ENCODE measurements around the gene BRF1. TPM values are rescaled to one million over a fixed set of nuclear protein-coding genes. Genes with fewer than 3 reads are reported as not detected.

The BRF1 gene
- total and polyA plus RNA-seq, 4 donors, result 49.3 to 77.9 (median 62.3) TPM

GRCh38 chr14:105316968-105317510, 16.2 kb upstream of the BRF1 start:
- H3K27ac ChIP-seq (ENCODE audit: low read depth, low read length), result no peak overlapping the region
- no peaks in the 10 kb centered on the region for H3K27me3 ChIP-seq (ENCODE audit: control insufficient read depth, insufficient read depth, low read length)
- 51% methylated on average over 15 of the region's 18 CpGs for WGBS (ENCODE audit: insufficient coverage)
- H3K4me1 ChIP-seq (ENCODE audit: control insufficient read depth, insufficient read depth, low read length), result peaks cover 51% of the 10 kb centered on the region
- H3K36me3 ChIP-seq (ENCODE audit: control insufficient read depth, insufficient read depth, low read length), result peaks cover 8% of the 10 kb centered on the region
- H3K9me3 ChIP-seq (ENCODE audit: control insufficient read depth, insufficient read depth, low read length), result no peaks in the 10 kb centered on the region
- no peak overlapping the region for H3K4me3 ChIP-seq (ENCODE audit: low read depth, low read length)
- DNase-seq (ENCODE audit: low read depth in 4 of 6, low spot score in 6 of 6), result peak in 1 of 6 donors; percentile 68

GRCh38 chr14:105316577-105316941, 15.8 kb upstream of the BRF1 start:
- Histone ChIP-seq H3K4me3 (ENCODE audit: low read depth, low read length) (no peak overlapping the region), H3K27ac (ENCODE audit: low read depth, low read length) (no peak overlapping the region)
- 91% methylated on average over 9 of the region's 10 CpGs for WGBS (ENCODE audit: insufficient coverage)

GRCh38 chr14:105315941-105316576, 15.3 kb upstream of the BRF1 start:
- 73% methylated on average over 15 of the region's 15 CpGs for WGBS (ENCODE audit: insufficient coverage)
- DNase-seq (ENCODE audit: low read depth in 4 of 6, low spot score in 6 of 6), result no peak
- H3K4me1 ChIP-seq (ENCODE audit: control insufficient read depth, insufficient read depth, low read length), result peaks cover 56% of the 10 kb centered on the region

More at GRCh38 chr14:105316577-105316941, 15.8 kb upstream of the BRF1 start:
- no peaks in the 10 kb centered on the region for H3K9me3 ChIP-seq (ENCODE audit: control insufficient read depth, insufficient read depth, low read length)
- peaks cover 11% of the 10 kb centered on the region for H3K36me3 ChIP-seq (ENCODE audit: control insufficient read depth, insufficient read depth, low read length)
- H3K27me3 ChIP-seq (ENCODE audit: control insufficient read depth, insufficient read depth, low read length), result no peaks in the 10 kb centered on the region
- no peak for DNase-seq (ENCODE audit: low read depth in 4 of 6, low spot score in 6 of 6)
- peaks cover 56% of the 10 kb centered on the region for H3K4me1 ChIP-seq (ENCODE audit: control insufficient read depth, insufficient read depth, low read length)

GRCh38 chr14:105315211-105315721, 14.5 kb upstream of the BRF1 start:
- H3K36me3 ChIP-seq (ENCODE audit: control insufficient read depth, insufficient read depth, low read length), result peaks cover 10% of the 10 kb centered on the region
- WGBS (ENCODE audit: insufficient coverage), result under 1% methylated on average over 54 of the region's 54 CpGs
- no peaks in the 10 kb centered on the region for H3K27me3 ChIP-seq (ENCODE audit: control insufficient read depth, insufficient read depth, low read length)
- peaks cover 56% of the 10 kb centered on the region for H3K4me1 ChIP-seq (ENCODE audit: control insufficient read depth, insufficient read depth, low read length)
- H3K27ac ChIP-seq (ENCODE audit: low read depth, low read length), result no peak overlapping the region
- DNase-seq (ENCODE audit: low read depth in 4 of 6, low spot score in 6 of 6), result peak in 2 of 6 donors; percentile 42 to 50
- peak overlapping the region; percentile 56 for H3K4me3 ChIP-seq (ENCODE audit: low read depth, low read length)
- no peaks in the 10 kb centered on the region for H3K9me3 ChIP-seq (ENCODE audit: control insufficient read depth, insufficient read depth, low read length)

More at GRCh38 chr14:105315941-105316576, 15.3 kb upstream of the BRF1 start:
- no peaks in the 10 kb centered on the region for H3K9me3 ChIP-seq (ENCODE audit: control insufficient read depth, insufficient read depth, low read length)
- H3K27me3 ChIP-seq (ENCODE audit: control insufficient read depth, insufficient read depth, low read length), result no peaks in the 10 kb centered on the region
- peak overlapping the region; percentile 56 for H3K4me3 ChIP-seq (ENCODE audit: low read depth, low read length)
- H3K27ac ChIP-seq (ENCODE audit: low read depth, low read length), result no peak overlapping the region
- peaks cover 11% of the 10 kb centered on the region for H3K36me3 ChIP-seq (ENCODE audit: control insufficient read depth, insufficient read depth, low read length)

GRCh38 chr14:105314287-105315200, 13.7 kb upstream of the BRF1 start, which contains the start of gene PACS2:
Gene PACS2 (plus strand): TSS chr14:105314748. CDS start chr14:105314919, 171 bp downstream.
- Histone ChIP-seq H3K36me3 (ENCODE audit: control insufficient read depth, insufficient read depth, low read length) (peaks cover 10% of the 10 kb centered on the region), H3K4me3 (ENCODE audit: low read depth, low read length) (peak within 1 kb of the TSS; percentile 56), H3K27me3 (ENCODE audit: control insufficient read depth, insufficient read depth, low read length) (no peaks in the 10 kb centered on the region), H3K9me3 (ENCODE audit: control insufficient read depth, insufficient read depth, low read length) (no peaks in the 10 kb centered on the region), H3K4me1 (ENCODE audit: control insufficient read depth, insufficient read depth, low read length) (peaks cover 56% of the 10 kb centered on the region), H3K27ac (ENCODE audit: low read depth, low read length) (peak within 1 kb of the TSS; percentile 88)
- DNase-seq (ENCODE audit: low read depth in 4 of 6, low spot score in 6 of 6), result peak in 5 of 6 donors; percentile 79 to 97 (median 84)
- WGBS (ENCODE audit: insufficient coverage), result under 1% methylated on average over 162 of the region's 163 CpGs

GRCh38 chr14:105313381-105314286, 12.8 kb upstream of the BRF1 start:
- peak in 1 of 6 donors; percentile 37 for DNase-seq (ENCODE audit: low read depth in 4 of 6, low spot score in 6 of 6)
- Histone ChIP-seq H3K36me3 (ENCODE audit: control insufficient read depth, insufficient read depth, low read length) (peaks cover 12% of the 10 kb centered on the region), H3K4me1 (ENCODE audit: control insufficient read depth, insufficient read depth, low read length) (peaks cover 56% of the 10 kb centered on the region), H3K27me3 (ENCODE audit: control insufficient read depth, insufficient read depth, low read length) (no peaks in the 10 kb centered on the region), H3K9me3 (ENCODE audit: control insufficient read depth, insufficient read depth, low read length) (no peaks in the 10 kb centered on the region), H3K27ac (ENCODE audit: low read depth, low read length) (peak overlapping the region; percentile 88), H3K4me3 (ENCODE audit: low read depth, low read length) (peak overlapping the region; percentile 35)
- 7% methylated on average over 47 of the region's 48 CpGs for WGBS (ENCODE audit: insufficient coverage)

- H3K27ac ChIP-seq (ENCODE audit: low read depth, low read length), result peak overlapping the region; percentile 88
- H3K4me3 ChIP-seq (ENCODE audit: low read depth, low read length), result no peak overlapping the region
- WGBS (ENCODE audit: insufficient coverage), result 64% methylated on average over 13 of the region's 13 CpGs
- H3K4me1 ChIP-seq (ENCODE audit: control insufficient read depth, insufficient read depth, low read length), result peaks cover 53% of the 10 kb centered on the region
- H3K9me3 ChIP-seq (ENCODE audit: control insufficient read depth, insufficient read depth, low read length), result no peaks in the 10 kb centered on the region
- no peaks in the 10 kb centered on the region for H3K27me3 ChIP-seq (ENCODE audit: control insufficient read depth, insufficient read depth, low read length)
- DNase-seq (ENCODE audit: low read depth in 4 of 6, low spot score in 6 of 6), result no peak
- H3K36me3 ChIP-seq (ENCODE audit: control insufficient read depth, insufficient read depth, low read length), result peaks cover 12% of the 10 kb centered on the region
Measured at GRCh38 chr14:105312973-105313372, 12.2 kb upstream of the BRF1 start.

- H3K27me3 ChIP-seq (ENCODE audit: control insufficient read depth, insufficient read depth, low read length), result no peaks in the 10 kb centered on the region
- 52% methylated on average over 9 of the region's 12 CpGs for WGBS (ENCODE audit: insufficient coverage)
- H3K9me3 ChIP-seq (ENCODE audit: control insufficient read depth, insufficient read depth, low read length), result no peaks in the 10 kb centered on the region
- H3K36me3 ChIP-seq (ENCODE audit: control insufficient read depth, insufficient read depth, low read length), result peaks cover 14% of the 10 kb centered on the region
- H3K4me3 ChIP-seq (ENCODE audit: low read depth, low read length), result no peak overlapping the region
- no peak for DNase-seq (ENCODE audit: low read depth in 4 of 6, low spot score in 6 of 6)
- H3K27ac ChIP-seq (ENCODE audit: low read depth, low read length), result no peak overlapping the region
- peaks cover 42% of the 10 kb centered on the region for H3K4me1 ChIP-seq (ENCODE audit: control insufficient read depth, insufficient read depth, low read length)
Measured at GRCh38 chr14:105311838-105312237, 11.0 kb upstream of the BRF1 start.
